ENCODE data around the gene GPR65.

DNA sequence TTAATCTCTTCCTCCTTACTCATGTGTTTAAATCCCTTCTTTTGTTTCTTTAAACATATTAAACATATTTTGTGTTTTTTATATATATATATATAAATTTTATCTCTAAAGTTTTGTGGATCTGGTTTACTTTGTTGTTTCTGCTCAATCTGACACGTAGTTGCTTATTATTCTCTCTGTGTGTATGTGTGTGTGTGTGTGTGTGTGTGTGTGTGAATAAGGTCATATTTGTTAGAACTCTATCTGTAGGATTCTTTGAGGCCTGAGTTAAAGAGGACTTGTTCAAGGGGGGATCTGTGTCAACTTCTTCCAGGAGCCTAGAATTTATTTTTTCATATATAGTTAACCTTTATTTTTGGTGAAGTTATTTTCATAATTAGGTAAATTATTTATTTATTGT lies 2.7 kb downstream of the GPR65 start:
- TF ChIP-seq, protein P1, sequence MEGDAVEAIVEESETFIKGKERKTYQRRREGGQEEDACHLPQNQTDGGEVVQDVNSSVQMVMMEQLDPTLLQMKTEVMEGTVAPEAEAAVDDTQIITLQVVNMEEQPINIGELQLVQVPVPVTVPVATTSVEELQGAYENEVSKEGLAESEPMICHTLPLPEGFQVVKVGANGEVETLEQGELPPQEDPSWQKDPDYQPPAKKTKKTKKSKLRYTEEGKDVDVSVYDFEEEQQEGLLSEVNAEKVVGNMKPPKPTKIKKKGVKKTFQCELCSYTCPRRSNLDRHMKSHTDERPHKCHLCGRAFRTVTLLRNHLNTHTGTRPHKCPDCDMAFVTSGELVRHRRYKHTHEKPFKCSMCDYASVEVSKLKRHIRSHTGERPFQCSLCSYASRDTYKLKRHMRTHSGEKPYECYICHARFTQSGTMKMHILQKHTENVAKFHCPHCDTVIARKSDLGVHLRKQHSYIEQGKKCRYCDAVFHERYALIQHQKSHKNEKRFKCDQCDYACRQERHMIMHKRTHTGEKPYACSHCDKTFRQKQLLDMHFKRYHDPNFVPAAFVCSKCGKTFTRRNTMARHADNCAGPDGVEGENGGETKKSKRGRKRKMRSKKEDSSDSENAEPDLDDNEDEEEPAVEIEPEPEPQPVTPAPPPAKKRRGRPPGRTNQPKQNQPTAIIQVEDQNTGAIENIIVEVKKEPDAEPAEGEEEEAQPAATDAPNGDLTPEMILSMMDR (IDR thresholded peaks at IDR 0.05; ENCODE audit: insufficient read depth, low read length), result no peak
- TF ChIP-seq GABPA (IDR thresholded peaks at IDR 0.05; ENCODE audit: low read depth) (no peak), SPI1 (IDR thresholded peaks at IDR 0.05; ENCODE audit: borderline replicate concordance, low read depth) (no peak)
- TF ChIP-seq, protein P2, sequence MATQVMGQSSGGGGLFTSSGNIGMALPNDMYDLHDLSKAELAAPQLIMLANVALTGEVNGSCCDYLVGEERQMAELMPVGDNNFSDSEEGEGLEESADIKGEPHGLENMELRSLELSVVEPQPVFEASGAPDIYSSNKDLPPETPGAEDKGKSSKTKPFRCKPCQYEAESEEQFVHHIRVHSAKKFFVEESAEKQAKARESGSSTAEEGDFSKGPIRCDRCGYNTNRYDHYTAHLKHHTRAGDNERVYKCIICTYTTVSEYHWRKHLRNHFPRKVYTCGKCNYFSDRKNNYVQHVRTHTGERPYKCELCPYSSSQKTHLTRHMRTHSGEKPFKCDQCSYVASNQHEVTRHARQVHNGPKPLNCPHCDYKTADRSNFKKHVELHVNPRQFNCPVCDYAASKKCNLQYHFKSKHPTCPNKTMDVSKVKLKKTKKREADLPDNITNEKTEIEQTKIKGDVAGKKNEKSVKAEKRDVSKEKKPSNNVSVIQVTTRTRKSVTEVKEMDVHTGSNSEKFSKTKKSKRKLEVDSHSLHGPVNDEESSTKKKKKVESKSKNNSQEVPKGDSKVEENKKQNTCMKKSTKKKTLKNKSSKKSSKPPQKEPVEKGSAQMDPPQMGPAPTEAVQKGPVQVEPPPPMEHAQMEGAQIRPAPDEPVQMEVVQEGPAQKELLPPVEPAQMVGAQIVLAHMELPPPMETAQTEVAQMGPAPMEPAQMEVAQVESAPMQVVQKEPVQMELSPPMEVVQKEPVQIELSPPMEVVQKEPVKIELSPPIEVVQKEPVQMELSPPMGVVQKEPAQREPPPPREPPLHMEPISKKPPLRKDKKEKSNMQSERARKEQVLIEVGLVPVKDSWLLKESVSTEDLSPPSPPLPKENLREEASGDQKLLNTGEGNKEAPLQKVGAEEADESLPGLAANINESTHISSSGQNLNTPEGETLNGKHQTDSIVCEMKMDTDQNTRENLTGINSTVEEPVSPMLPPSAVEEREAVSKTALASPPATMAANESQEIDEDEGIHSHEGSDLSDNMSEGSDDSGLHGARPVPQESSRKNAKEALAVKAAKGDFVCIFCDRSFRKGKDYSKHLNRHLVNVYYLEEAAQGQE (IDR thresholded peaks at IDR 0.05; ENCODE audit: insufficient replicate concordance, low read depth), result no peak
